SK-N-SH treated with all-trans-retinoic acid at 6 μM for 48 hours (cell line): ENCODE data around the gene UTP14A.
A peak's percentile ranks its signal among the peaks of the same experiment; 100 is the strongest.

Experiments used
- ATAC-seq: fragments of 200-7000 bp; cut with Tn5 transposase; 3 replicates; pipeline ENCODE4 v1.9.1; 2020; ENCODE audit warnings: mild to moderate bottlenecking, moderate library complexity
- ARNTL ChIP-seq: fragments of 450-650 bp; formaldehyde crosslinking; IDR thresholded peaks from 2 replicates; pipeline ENCODE4 v1.5.0; 2020; ENCODE audit warnings: low read depth, mild to moderate bottlenecking, moderate library complexity, borderline replicate concordance
- BACH2 ChIP-seq: fragments of 250-450 bp; sonication (Bioruptor Pico); IDR thresholded peaks from 2 replicates; pipeline ENCODE4 v1.9.0; 2021; ENCODE audit warnings: mild to moderate bottlenecking, borderline replicate concordance
- CREB5 ChIP-seq: fragments of 250-450 bp; sonication (Bioruptor Pico); IDR thresholded peaks from 2 replicates; pipeline ENCODE4 v1.5.1; 2020; ENCODE audit warnings: low read depth, mild to moderate bottlenecking, moderate library complexity
- CSDC2 ChIP-seq: fragments of 250-450 bp; sonication (Bioruptor Pico); IDR thresholded peaks from 2 replicates; pipeline ENCODE4 v1.5.0; 2020; ENCODE audit warnings: mild to moderate bottlenecking, moderate library complexity
- CSRNP3 ChIP-seq: fragments of 250-450 bp; sonication (Bioruptor Pico); IDR thresholded peaks from 2 replicates; pipeline ENCODE4 v1.5.1; 2021; ENCODE audit warnings: mild to moderate bottlenecking, moderate library complexity
- ESRRG ChIP-seq: fragments of 250-450 bp; sonication (Bioruptor Pico); IDR thresholded peaks from 2 replicates; pipeline ENCODE4 v1.6.1; 2021; ENCODE audit warnings: mild to moderate bottlenecking
- GLIS3 ChIP-seq: fragments of 250-450 bp; sonication (Bioruptor Pico); IDR thresholded peaks from 2 replicates; pipeline ENCODE4 v1.5.0; 2020; ENCODE audit warnings: mild to moderate bottlenecking, moderate library complexity
- ISL1 ChIP-seq: fragments of 250-450 bp; sonication (Bioruptor Pico); IDR thresholded peaks from 2 replicates; pipeline ENCODE4 v2.1.2; 2022; ENCODE audit warnings: mild to moderate bottlenecking, moderate library complexity
- PATZ1 ChIP-seq: fragments of 250-450 bp; sonication (Bioruptor Pico); IDR thresholded peaks from 2 replicates; pipeline ENCODE4 v1.8.0; 2020; ENCODE audit warnings: mild to moderate bottlenecking, moderate library complexity, borderline replicate concordance
- POU6F1 ChIP-seq: fragments of 250-450 bp; sonication (Bioruptor Pico); IDR thresholded peaks from 2 replicates; pipeline ENCODE4 v1.8.0; 2021; ENCODE audit warnings: low read depth, mild to moderate bottlenecking, moderate library complexity, borderline replicate concordance
- PPARA ChIP-seq: fragments of 250-450 bp; sonication (Bioruptor Pico); IDR thresholded peaks from 2 replicates; pipeline ENCODE4 v1.5.0; 2020; ENCODE audit warnings: mild to moderate bottlenecking, borderline replicate concordance
- RARB ChIP-seq: fragments of 250-450 bp; sonication (Bioruptor Pico); IDR thresholded peaks from 2 replicates; pipeline ENCODE4 v1.8.0; 2021; ENCODE audit warnings: mild to moderate bottlenecking, moderate library complexity
- SNAI2 ChIP-seq: fragments of 250-450 bp; sonication (Bioruptor Pico); IDR thresholded peaks from 2 replicates; pipeline ENCODE4 v1.5.0; 2020; ENCODE audit warnings: mild to moderate bottlenecking, moderate library complexity
- TCF4 ChIP-seq: fragments of 250-450 bp; sonication (Bioruptor Pico); IDR thresholded peaks from 2 replicates; pipeline ENCODE4 v1.8.0; 2021; ENCODE audit warnings: mild to moderate bottlenecking, moderate library complexity, borderline replicate concordance
- TOX ChIP-seq: fragments of 250-450 bp; sonication (Bioruptor Pico); IDR thresholded peaks from 2 replicates; pipeline ENCODE4 v1.8.0; 2021; ENCODE audit warnings: mild to moderate bottlenecking, moderate library complexity, borderline replicate concordance
- TSHZ2 ChIP-seq: fragments of 250-450 bp; sonication (Bioruptor Pico); IDR thresholded peaks from 2 replicates; pipeline ENCODE4 v1.5.0; 2020; ENCODE audit warnings: mild to moderate bottlenecking, moderate library complexity
- ZC3H10 ChIP-seq: fragments of 250-450 bp; sonication (Bioruptor Pico); IDR thresholded peaks from 2 replicates; pipeline ENCODE4 v1.5.1; 2021; ENCODE audit warnings: mild to moderate bottlenecking, moderate library complexity
- ZFP3 ChIP-seq: fragments of 250-450 bp; sonication (Bioruptor Pico); IDR thresholded peaks from 2 replicates; pipeline ENCODE4 v1.5.0; 2020; ENCODE audit warnings: mild to moderate bottlenecking, moderate library complexity
- ZFP30 ChIP-seq: fragments of 450-650 bp; formaldehyde crosslinking; IDR thresholded peaks from 2 replicates; pipeline ENCODE4 v1.5.0; 2022; ENCODE audit warnings: mild to moderate bottlenecking, moderate library complexity
- ZNF565 ChIP-seq: fragments of 450-650 bp; formaldehyde crosslinking; conservative IDR thresholded peaks from 2 replicates; pipeline ENCODE4 v1.5.0; 2020; ENCODE audit warnings: low read depth, mild to moderate bottlenecking, moderate library complexity
- ZNF70 ChIP-seq: fragments of 450-650 bp; formaldehyde crosslinking; IDR thresholded peaks from 2 replicates; pipeline ENCODE4 v1.5.0; 2020; ENCODE audit warnings: mild to moderate bottlenecking, moderate library complexity
- ZNF8 ChIP-seq: fragments of 450-650 bp; formaldehyde crosslinking; IDR thresholded peaks from 2 replicates; pipeline ENCODE4 v1.5.0; 2020; ENCODE audit warnings: mild to moderate bottlenecking, moderate library complexity

The UTP14A gene

GRCh38 chrX:129945131-129945530 lies 39.2 kb downstream of the UTP14A start:
- TF ChIP-seq TSHZ2 (CRISPR knock-in tag) (no peak), CSDC2 (CRISPR knock-in tag) (no peak), TCF4 (no peak), RARB (CRISPR knock-in tag) (no peak), TOX (CRISPR knock-in tag) (no peak), PPARA (CRISPR knock-in tag) (no peak), GLIS3 (CRISPR knock-in tag) (no peak), ISL1 (CRISPR knock-in tag) (no peak), CSRNP3 (CRISPR knock-in tag) (no peak)
- TF ChIP-seq, all 23 proteins: peak for 0
- ATAC-seq: peak; percentile 27; the same call in 2 of the 3 replicates

DNA sequence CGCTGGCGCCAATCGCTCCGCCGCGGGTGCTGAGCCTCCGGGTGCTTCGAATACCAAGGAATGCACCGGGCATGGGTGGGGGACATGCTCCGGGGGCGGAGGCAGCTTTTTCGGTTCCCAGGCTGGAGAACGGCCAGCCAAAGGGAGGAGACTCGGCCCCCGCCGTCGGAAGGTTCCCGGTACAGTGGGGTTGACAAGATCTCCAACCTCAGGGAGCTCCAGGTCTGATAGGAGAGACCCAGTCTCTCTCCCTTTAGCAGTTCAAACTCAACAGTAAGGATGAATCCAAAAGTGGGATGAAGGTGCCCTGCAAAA lies 47.3 kb downstream of the UTP14A start:
- ATAC-seq: no peak
- no peak for TF ChIP-seq ARNTL (CRISPR knock-in tag)
- no peak for TF ChIP-seq TOX (CRISPR knock-in tag)
- no peak for TF ChIP-seq ZFP30 (CRISPR knock-in tag)
- no peak for TF ChIP-seq ZNF565 (CRISPR knock-in tag)
- no peak for TF ChIP-seq ZNF8 (CRISPR knock-in tag)
- TF ChIP-seq CREB5 (CRISPR knock-in tag): no peak
- no peak for TF ChIP-seq CSDC2 (CRISPR knock-in tag)
- no peak for TF ChIP-seq CSRNP3 (CRISPR knock-in tag)
- no peak for TF ChIP-seq SNAI2
- TF ChIP-seq PATZ1 (CRISPR knock-in tag): no peak
- TF ChIP-seq ZNF70 (CRISPR knock-in tag): no peak
- no peak for TF ChIP-seq GLIS3 (CRISPR knock-in tag)
- no peak for TF ChIP-seq RARB (CRISPR knock-in tag)
- no peak for TF ChIP-seq ZFP3 (CRISPR knock-in tag)
- TF ChIP-seq ESRRG (CRISPR knock-in tag): no peak
- TF ChIP-seq TCF4: no peak
- TF ChIP-seq BACH2: no peak
- no peak for TF ChIP-seq POU6F1 (CRISPR knock-in tag)
- TF ChIP-seq ZC3H10 (CRISPR knock-in tag): no peak
- TF ChIP-seq, all 23 proteins: peak for 0
